ENCODE results near the gene CST1. TPM values are rescaled to one million over a fixed set of nuclear protein-coding genes. Genes with fewer than 3 reads are reported as not detected.
"Not testable (repeated sequence)": the region's sequence is repeated elsewhere in the genome, so short reads cannot be mapped to it uniquely, and the experiment has no call there.

CST1 gene
- total RNA-seq, 6 experiments from 2014 or later: not detected

DNA sequence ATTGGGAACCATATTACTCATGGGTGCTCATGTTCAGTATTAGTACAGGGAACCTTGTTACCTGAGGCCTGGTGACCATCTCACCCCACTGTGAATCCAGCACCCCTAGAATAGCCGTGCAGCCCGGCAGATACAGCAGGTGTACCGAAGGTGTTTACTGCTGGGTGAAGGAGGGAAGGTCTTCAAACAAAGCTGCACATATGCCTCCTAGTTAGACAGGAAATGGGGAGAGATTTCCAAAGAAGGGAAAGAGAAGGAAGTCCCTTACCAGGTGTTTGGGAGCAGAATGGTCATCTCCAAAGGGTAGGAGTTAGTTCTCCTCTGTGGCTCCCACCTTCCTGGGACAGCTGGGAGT is 2.4 kb upstream of the CST1 start:
- Mint-ChIP-seq H3K4me1 (ENCODE audit: low read depth) (peaks cover 34% of the 10 kb centered on the region), H3K4me3 (no peak overlapping the region), H3K27ac (no peak overlapping the region), H3K9me3 (no peaks in the 10 kb centered on the region), H3K36me3 (ENCODE audit: low read depth) (no peaks in the 10 kb centered on the region), H3K27me3 (ENCODE audit: insufficient read depth) (peaks cover 5% of the 10 kb centered on the region)
- no peak for DNase-seq
- TF ChIP-seq, protein P1, sequence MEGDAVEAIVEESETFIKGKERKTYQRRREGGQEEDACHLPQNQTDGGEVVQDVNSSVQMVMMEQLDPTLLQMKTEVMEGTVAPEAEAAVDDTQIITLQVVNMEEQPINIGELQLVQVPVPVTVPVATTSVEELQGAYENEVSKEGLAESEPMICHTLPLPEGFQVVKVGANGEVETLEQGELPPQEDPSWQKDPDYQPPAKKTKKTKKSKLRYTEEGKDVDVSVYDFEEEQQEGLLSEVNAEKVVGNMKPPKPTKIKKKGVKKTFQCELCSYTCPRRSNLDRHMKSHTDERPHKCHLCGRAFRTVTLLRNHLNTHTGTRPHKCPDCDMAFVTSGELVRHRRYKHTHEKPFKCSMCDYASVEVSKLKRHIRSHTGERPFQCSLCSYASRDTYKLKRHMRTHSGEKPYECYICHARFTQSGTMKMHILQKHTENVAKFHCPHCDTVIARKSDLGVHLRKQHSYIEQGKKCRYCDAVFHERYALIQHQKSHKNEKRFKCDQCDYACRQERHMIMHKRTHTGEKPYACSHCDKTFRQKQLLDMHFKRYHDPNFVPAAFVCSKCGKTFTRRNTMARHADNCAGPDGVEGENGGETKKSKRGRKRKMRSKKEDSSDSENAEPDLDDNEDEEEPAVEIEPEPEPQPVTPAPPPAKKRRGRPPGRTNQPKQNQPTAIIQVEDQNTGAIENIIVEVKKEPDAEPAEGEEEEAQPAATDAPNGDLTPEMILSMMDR (IDR thresholded peaks at IDR 0.05): no peak

DNA sequence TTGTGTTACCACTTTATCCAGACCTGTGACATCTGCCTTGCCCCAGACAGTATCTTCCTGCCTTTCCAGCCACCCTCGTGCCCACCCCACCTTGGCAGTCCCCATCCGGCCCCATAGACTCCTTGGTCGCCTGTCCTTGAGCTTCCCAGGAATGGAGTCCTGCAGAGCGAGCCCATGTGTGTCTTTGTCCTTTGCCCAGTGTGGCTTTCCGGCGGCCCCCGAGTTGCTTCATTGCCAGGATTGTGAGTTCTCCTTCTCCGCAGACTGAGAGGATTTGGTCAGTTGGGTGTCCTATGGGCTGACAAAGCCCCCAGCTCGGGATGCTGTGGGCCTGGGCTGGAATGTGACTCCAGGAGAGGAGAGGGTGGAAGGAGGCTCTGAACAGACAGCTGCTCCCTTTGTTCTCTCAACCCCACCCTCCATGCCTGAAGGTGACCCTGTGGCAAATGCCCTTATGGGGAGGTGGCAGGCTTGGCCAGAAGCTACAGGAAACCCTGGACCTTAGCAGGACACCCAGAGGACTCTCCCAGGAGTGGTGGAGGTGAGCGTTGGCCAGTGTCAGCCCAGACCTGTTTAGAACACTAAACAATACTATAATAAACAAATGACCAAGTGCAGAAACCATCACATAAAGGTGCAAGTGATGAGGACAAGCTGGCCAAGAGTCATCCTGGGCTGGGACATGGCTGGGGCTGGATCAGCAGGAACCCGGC is 1.9 kb upstream of the CST1 start:
- Mint-ChIP-seq H3K27ac (no peak overlapping the region), H3K4me1 (ENCODE audit: low read depth) (peaks cover 34% of the 10 kb centered on the region), H3K27me3 (ENCODE audit: insufficient read depth) (peaks cover 5% of the 10 kb centered on the region), H3K4me3 (no peak overlapping the region), H3K36me3 (ENCODE audit: low read depth) (no peaks in the 10 kb centered on the region), H3K9me3 (no peaks in the 10 kb centered on the region)
- DNase-seq: no peak
- TF ChIP-seq, protein P1 (IDR thresholded peaks at IDR 0.05): no peak

DNA sequence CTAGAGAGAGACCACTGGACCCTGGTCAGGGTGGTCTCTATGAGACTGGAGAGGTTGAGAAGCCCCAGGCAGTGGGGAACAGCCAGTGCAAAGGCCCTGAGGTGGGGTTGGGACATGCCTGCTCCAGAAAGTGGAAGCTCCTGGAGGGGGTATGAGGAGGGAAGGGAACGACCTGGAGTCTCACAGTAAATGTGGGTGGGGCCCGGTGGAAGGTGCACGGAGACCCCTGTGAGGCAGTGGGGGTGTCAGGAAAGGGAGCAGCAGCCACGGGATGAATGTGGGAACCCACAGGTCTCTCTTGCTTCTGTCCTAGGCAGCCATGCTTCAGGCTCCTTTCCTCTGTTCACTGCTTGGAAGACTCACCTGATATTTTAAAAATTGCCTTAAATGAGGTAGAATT is 1.3 kb upstream of the CST1 start:
- TF ChIP-seq, protein P1 (IDR thresholded peaks at IDR 0.05): no peak
- Mint-ChIP-seq H3K9me3 (no peaks in the 10 kb centered on the region), H3K4me3 (no peak overlapping the region), H3K36me3 (ENCODE audit: low read depth) (no peaks in the 10 kb centered on the region), H3K27me3 (ENCODE audit: insufficient read depth) (no peaks in the 10 kb centered on the region; the same call in 1 of the 2 replicates), H3K27ac (no peak overlapping the region), H3K4me1 (ENCODE audit: low read depth) (peaks cover 34% of the 10 kb centered on the region)
- no peak for DNase-seq

DNA sequence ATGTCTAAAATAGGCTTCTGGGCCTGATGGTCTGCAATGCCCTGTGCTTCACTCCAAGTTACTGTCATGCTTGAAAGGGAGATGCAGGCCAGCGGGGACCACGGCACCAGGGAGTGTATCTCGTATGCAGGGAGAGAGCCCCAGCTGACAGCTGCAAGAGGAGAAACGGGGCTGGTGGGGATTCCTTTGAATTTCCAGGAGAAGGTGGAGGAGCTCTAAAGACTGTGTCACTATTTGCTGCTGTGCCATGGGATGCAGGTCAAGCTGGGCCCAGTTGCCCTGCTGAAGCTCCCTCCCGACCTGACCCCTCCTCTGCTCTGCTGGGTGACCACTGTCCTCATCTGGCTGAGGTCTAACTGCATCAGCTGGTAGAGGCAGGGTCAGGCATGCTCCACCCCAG is 989 bp downstream of the CST1 start:
- Mint-ChIP-seq H3K27me3 (ENCODE audit: insufficient read depth) (no peaks in the 10 kb centered on the region; the same call in 1 of the 2 replicates), H3K4me1 (ENCODE audit: low read depth) (peaks cover 33% of the 10 kb centered on the region), H3K9me3 (no peaks in the 10 kb centered on the region), H3K36me3 (ENCODE audit: low read depth) (no peaks in the 10 kb centered on the region), H3K27ac (no peak overlapping the region), H3K4me3 (no peak overlapping the region)
- no peak for DNase-seq
- TF ChIP-seq, protein P1 (IDR thresholded peaks at IDR 0.05): no peak

DNA sequence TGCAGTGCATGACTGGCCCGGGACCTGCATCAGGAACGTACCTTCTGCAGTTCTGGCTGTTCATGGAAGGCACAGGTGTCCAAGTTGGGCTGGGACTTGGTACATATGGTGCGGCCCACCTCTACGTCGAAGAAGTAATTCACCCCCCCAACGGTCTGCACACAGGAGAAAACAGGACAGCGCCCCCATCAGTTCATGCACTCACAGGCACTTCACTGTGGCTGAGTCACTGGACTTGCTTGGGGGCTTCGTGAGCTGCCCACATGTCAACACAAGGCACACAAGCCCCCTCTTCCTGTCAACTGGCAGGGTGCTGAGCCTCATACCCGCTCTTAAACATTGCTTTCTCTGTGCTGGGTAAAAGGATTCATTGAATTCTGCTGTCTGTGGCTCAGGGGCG is 1.8 kb downstream of the CST1 start:
- not testable (repeated sequence) for H3K9me3 Mint-ChIP-seq; H3K27ac Mint-ChIP-seq; H3K36me3 Mint-ChIP-seq (ENCODE audit: low read depth); DNase-seq; H3K4me3 Mint-ChIP-seq; H3K27me3 Mint-ChIP-seq (ENCODE audit: insufficient read depth)
- TF ChIP-seq, protein P1 (IDR thresholded peaks at IDR 0.05): peak; percentile 20; the same call in 1 of the 2 replicates
- peaks cover 28% of the 10 kb centered on the region for H3K4me1 Mint-ChIP-seq (ENCODE audit: low read depth)

DNA sequence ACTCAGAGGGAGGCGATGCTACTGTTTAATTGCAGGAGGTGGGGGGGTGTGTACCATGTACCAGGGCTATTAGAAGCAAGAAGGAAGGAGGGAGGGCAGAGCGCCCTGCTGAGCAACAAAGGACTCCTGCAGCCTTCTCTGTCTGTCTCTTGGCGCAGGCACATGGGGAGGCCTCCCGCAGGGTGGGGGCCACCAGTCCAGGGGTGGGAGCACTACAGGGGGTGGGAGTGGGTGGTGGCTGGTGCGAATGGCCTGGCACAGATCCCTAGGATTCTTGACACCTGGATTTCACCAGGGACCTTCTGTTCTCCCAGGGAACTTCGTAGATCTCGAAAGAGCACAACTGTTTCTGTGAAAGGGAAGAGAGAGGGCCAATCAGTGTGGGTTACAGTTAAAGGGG is 3.2 kb downstream of the CST1 start:
- H3K27ac Mint-ChIP-seq; H3K9me3 Mint-ChIP-seq; H3K4me3 Mint-ChIP-seq; DNase-seq; H3K27me3 Mint-ChIP-seq (ENCODE audit: insufficient read depth); H3K36me3 Mint-ChIP-seq (ENCODE audit: low read depth): not testable (repeated sequence)
- H3K4me1 Mint-ChIP-seq (ENCODE audit: low read depth): peaks cover 17% of the 10 kb centered on the region

DNA sequence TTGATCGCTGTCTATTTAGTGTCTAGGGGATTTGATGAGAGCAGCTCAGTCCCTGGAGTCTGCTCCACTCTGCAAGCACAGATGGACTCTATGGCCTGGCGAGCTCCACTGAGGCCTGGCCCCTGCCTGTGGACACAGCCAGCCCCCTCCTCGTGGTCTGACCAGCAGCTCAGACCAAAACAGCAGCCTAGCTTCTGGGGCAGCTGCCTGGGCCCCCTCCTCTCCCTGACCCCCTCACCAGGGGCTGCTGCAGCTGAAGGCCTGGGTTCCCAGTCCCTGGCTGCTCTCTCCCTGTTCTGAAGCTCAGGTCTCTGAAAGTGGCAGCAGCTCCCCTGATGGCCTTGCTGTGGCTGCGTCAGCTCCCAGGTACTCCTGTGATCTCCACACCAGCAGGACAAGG is 3.6 kb downstream of the CST1 start:
- not testable (repeated sequence) for DNase-seq; H3K9me3 Mint-ChIP-seq; H3K36me3 Mint-ChIP-seq (ENCODE audit: low read depth); H3K27me3 Mint-ChIP-seq (ENCODE audit: insufficient read depth); H3K4me3 Mint-ChIP-seq; H3K27ac Mint-ChIP-seq
- H3K4me1 Mint-ChIP-seq (ENCODE audit: low read depth): peaks cover 17% of the 10 kb centered on the region
